HCT116 (cell line): ENCODE measurements around the gene RBBP8.
A peak's percentile ranks its signal among the peaks of the same experiment; 100 is the strongest.

ENCODE experiments used
- EZH2 ChIP-seq: fragments of 200-600 bp; sonication (generic); IDR thresholded peaks from 2 replicates; pipeline ENCODE4 v1.6.1; 2017; ENCODE audit warnings: antibody characterized with exemption, mixed run types
- EZH2phosphoT487 ChIP-seq: fragments of 200-600 bp; IDR thresholded peaks from 2 replicates; pipeline ENCODE4 v1.6.1; 2018; ENCODE audit warnings: antibody characterized with exemption, borderline replicate concordance
- JUND ChIP-seq: IDR thresholded peaks from 2 replicates; pipeline ENCODE4 v1.6.1; 2012
- POLR2A ChIP-seq: IDR thresholded peaks from 2 replicates; pipeline ENCODE4 v1.7.0; 2011; ENCODE audit warnings: borderline replicate concordance; ENCODE audit not compliant: insufficient read depth, insufficient read length; ENCODE audit errors: extremely low read depth
- POLR2AphosphoS5 ChIP-seq: IDR thresholded peaks from 2 replicates; pipeline ENCODE4 v1.6.1; 2011; ENCODE audit warnings: mild to moderate bottlenecking, low read depth, low read length, moderate library complexity
- RAD21 ChIP-seq: IDR thresholded peaks from 2 replicates; pipeline ENCODE4 v1.6.1; 2012; ENCODE audit warnings: low read depth, mild to moderate bottlenecking
- SIN3A ChIP-seq: IDR thresholded peaks from 2 replicates; pipeline ENCODE4 v1.6.1; 2012; ENCODE audit warnings: low read depth
- SP1 ChIP-seq: IDR thresholded peaks from 2 replicates; pipeline ENCODE4 v1.6.1; 2012; ENCODE audit warnings: low read depth
- ZBTB33 ChIP-seq: IDR thresholded peaks from 2 replicates; pipeline ENCODE4 v1.6.1; 2011; ENCODE audit warnings: mild to moderate bottlenecking, low read length, moderate library complexity; ENCODE audit not compliant: insufficient replicate concordance; ENCODE audit errors: extremely low read depth
- ZNF274 ChIP-seq: fragments of 200-500 bp; sonication (Bioruptor generic); IDR thresholded peaks from 2 replicates; pipeline ENCODE4 v1.6.1; 2014; ENCODE audit warnings: mild to moderate bottlenecking, low read depth, low read length, inconsistent platforms
- TF ChIP-seq, protein P1 (sequence below), 3 experiments: fragments of 200-600 bp in 1 of 3; sonication (generic) in 1 of 3; IDR thresholded peaks in 2 of 3; conservative IDR thresholded peaks in 1 of 3; 2 replicates each; pipeline ENCODE4 v1.5.1; 2012 to 2017; ENCODE audit warnings: low read depth in 2 of 3, low read length in 2 of 3, antibody characterized with exemption in 1 of 3, borderline replicate concordance in 1 of 3, control low read depth in 1 of 3, mild to moderate bottlenecking in 1 of 3, mixed read lengths in 1 of 3, mixed run types in 1 of 3, moderate library complexity in 1 of 3; ENCODE audit not compliant: insufficient read depth in 1 of 3
- TF ChIP-seq, protein P2 (sequence below): IDR thresholded peaks from 2 replicates; pipeline ENCODE4 v1.6.1; 2012

- TF ChIP-seq, protein P1, sequence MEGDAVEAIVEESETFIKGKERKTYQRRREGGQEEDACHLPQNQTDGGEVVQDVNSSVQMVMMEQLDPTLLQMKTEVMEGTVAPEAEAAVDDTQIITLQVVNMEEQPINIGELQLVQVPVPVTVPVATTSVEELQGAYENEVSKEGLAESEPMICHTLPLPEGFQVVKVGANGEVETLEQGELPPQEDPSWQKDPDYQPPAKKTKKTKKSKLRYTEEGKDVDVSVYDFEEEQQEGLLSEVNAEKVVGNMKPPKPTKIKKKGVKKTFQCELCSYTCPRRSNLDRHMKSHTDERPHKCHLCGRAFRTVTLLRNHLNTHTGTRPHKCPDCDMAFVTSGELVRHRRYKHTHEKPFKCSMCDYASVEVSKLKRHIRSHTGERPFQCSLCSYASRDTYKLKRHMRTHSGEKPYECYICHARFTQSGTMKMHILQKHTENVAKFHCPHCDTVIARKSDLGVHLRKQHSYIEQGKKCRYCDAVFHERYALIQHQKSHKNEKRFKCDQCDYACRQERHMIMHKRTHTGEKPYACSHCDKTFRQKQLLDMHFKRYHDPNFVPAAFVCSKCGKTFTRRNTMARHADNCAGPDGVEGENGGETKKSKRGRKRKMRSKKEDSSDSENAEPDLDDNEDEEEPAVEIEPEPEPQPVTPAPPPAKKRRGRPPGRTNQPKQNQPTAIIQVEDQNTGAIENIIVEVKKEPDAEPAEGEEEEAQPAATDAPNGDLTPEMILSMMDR (IDR thresholded peaks at IDR 0.05 in 2 of 3, conservative IDR thresholded peaks at IDR 0.05 in 1 of 3; ENCODE audit: borderline replicate concordance in 1 of 3, insufficient read depth in 1 of 3, low read depth in 2 of 3, low read length in 2 of 3): peak in 1 of 3 experiments; percentile 23; a peak in 2 of 6 replicates
- TF ChIP-seq, protein P2, sequence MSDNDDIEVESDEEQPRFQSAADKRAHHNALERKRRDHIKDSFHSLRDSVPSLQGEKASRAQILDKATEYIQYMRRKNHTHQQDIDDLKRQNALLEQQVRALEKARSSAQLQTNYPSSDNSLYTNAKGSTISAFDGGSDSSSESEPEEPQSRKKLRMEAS: no peak
- no peak for TF ChIP-seq POLR2A
- no peak for TF ChIP-seq POLR2AphosphoS5
- no peak for TF ChIP-seq RAD21
- TF ChIP-seq EZH2phosphoT487: no peak
- TF ChIP-seq JUND: no peak
- no peak for TF ChIP-seq EZH2
- TF ChIP-seq SIN3A: no peak
- no peak for TF ChIP-seq ZBTB33
- TF ChIP-seq ZNF274: no peak
- no peak for TF ChIP-seq SP1
Measured at GRCh38 chr18:23053776-23054457, 120.8 kb downstream of the RBBP8 start.
